HG03460 (cell line): ENCODE data around the gene MINDY4.

Experiments used
- ATAC-seq: cut with Tn5 transposase; IDR thresholded peaks from one replicate; pipeline ENCODE4 v1.9.1; 2021; ENCODE audit not compliant: unreplicated experiment

MINDY4 gene

DNA sequence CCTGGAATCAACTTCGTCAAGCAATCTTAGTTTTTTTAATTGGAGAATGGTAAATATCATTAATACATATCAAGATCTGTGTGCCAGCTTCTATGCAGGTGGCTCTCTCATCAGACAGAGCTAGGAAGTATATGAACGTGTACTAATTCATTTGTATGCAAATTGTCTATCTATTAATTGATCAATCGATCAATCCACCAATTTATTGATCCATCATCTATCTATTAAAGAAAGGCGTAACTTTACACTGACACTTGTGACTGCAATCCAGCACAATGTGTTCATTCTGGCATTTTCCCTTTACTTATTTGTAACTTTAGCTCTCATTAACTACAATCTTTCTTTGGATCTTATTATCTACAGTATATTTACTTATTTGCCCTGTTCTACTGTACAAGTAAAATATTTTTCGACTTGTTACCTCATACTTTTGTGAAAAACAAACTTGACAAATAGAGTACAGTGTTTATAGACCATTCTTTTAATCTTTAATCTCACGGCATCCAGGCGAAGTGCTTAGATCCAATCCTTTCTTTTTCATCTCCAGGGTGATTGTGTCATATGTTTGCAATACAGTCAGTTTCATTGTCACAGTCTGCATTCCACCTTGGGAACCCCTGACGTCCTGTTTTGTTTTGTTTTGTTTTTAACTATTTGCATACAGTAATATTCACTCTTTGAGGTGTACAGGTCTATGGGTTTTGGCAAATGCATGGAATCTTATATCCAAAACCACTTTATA, 170.5 kb downstream of the MINDY4 start:
- no peak for ATAC-seq
